Endothelial cell of hepatic sinusoid (primary cell): ENCODE data around the gene TNFAIP3.
"Not testable (repeated sequence)": the region's sequence is repeated elsewhere in the genome, so short reads cannot be mapped to it uniquely, and the experiment has no call there.

ENCODE experiments used
- in situ Hi-C: cut with HindIII; loops from 2 replicates; pipeline ENCODE4 v1.10.0; 2017; ENCODE audit warnings: low sequenced_read_pairs

Gene TNFAIP3

GRCh38 chr6:137866914-137867684 lies at the start of gene TNFAIP3:
Gene TNFAIP3, plus strand, starts transcription at chr6:137867259. Its CDS starts 3,969 bp downstream, at chr6:137871228.
- in situ Hi-C loops: no loop called here

DNA sequence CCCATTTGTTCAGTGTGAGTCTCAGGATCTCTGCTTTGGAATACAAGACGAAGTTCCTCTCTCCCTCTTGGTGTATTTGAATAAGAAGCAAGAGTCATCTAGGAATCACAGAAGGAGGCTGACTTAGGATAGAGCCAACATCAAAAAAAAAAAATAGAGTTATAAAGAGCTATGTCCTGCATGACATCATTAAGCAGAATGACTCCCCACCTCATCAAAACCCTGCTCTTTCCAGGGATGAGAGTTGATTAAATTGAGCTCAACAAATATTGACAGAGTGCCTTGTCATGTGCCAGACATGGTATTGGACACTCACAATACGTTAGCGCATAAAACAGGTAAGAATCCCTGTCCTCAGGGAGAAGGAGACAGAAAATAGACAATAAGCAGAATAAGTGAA lies 48.6 kb upstream of the TNFAIP3 start:
- in situ Hi-C loops: no loop called here

DNA sequence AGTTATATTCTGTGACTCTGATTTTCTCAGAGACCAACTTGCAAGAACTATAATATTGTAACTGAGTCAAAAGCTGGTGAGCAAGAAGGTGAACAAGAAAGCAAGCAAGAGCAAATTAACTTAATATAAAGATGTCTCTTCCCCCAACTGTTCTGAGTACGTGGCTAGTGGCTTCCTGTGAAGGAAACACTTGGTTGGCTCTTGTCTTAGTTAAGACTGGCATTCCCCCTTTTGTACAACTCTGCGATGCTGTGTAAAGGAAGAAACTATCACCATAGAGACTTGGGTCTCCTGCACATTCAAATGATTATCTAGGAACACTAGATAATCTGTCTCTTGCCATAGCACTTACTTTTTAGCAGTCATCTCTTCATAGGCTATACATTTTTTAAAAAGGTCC lies 47.3 kb upstream of the TNFAIP3 start:
- in situ Hi-C loops: loop anchor here (5.0 kb wide), 1 partner anchor 87 kb away; no protein-coding TSS in a partner anchor

- in situ Hi-C loops: loop anchor here (5.0 kb wide), 1 partner anchor 88 kb away; no protein-coding TSS in a partner anchor
Observed at GRCh38 chr6:137820425-137820824, 46.6 kb upstream of the TNFAIP3 start.

DNA sequence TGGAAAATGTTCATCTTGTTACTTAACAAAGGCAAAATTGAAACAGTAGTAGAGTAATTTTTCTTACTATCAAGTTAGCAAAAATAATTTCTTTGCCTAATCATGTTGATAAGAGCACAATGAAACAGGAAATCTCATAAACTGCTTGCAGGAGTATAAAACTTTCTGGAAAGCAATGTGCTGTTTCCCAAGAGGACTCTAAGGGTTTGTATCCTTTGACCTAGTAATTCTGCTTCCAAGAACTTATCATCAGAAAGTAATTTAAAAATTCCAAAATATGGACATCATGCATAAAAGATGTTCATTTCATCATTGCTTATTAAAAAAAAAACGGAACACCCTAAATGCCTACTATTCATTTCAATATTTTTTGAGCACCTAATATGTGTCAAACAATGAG lies 46.1 kb upstream of the TNFAIP3 start:
- in situ Hi-C loops: loop anchor here (5.0 kb wide), 1 partner anchor 89 kb away; no protein-coding TSS in a partner anchor

GRCh38 chr6:137821491-137821890 lies 45.6 kb upstream of the TNFAIP3 start:
- in situ Hi-C loops: loop anchor here (5.0 kb wide), 1 partner anchor 89 kb away; no protein-coding TSS in a partner anchor

DNA sequence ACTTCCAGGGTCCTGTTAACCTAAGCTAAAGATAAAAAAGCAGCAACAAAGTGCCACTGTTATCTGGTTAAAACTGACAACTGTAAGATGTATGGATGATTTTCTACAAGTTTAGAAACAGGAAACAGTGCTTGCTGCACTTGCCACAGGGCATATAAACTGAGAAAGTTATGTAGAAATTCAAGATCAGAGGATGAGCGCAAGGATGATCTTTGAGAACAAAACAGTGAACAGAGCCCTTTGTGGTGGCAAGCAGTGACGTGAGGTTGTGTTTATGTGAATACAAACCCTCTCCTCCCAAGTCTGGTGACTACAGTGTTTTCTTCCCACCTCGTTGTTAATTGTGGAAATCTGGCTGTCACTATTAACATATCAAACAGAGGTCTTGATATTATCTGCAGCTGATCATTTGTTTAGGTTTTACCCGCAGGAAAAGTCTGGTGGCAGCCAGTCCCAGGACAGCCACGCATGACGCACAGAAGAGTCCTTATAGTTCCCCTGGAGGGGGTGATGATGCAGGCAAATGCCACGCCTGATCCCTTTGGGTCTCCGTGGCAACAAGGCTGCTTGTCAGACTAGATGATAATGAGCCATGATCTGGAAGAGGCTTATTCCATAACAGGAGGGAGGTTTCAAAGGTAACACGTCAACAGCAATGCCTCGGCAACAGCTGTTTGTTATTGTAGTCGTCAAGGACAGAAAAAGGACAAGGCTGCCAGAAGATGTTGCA lies 43.1 kb upstream of the TNFAIP3 start:
- in situ Hi-C loops: loop anchor here (5.0 kb wide), 1 partner anchor 92 kb away; no protein-coding TSS in a partner anchor

- in situ Hi-C loops: loop anchor here (5.0 kb wide), 1 partner anchor 92 kb away; no protein-coding TSS in a partner anchor
Observed at GRCh38 chr6:137824556-137824879, 42.5 kb upstream of the TNFAIP3 start.

DNA sequence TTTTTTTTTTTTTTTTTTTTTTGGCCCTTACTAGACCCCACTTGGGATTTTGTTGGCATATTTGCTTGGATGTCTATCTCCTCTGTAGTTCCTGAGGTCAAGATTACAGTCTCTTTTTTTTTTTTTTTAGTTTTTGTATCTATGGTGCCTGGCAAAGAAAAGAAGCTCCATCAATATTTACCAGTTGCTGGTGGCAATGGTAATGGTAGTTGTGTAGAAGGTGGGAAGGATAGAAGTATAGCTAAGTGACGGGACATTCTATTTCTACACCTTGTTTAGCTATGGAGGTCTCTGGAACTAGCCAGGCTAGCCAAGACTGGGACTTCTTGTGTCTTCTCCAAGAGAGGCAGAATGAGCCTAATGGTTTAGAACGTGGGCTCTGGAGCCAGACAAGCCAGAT lies 42.2 kb upstream of the TNFAIP3 start:
- in situ Hi-C loops: loop anchor here (5.0 kb wide), 1 partner anchor 93 kb away; no protein-coding TSS in a partner anchor

GRCh38 chr6:137827411-137827940 lies 39.6 kb upstream of the TNFAIP3 start:
- in situ Hi-C loops: no loop called here

DNA sequence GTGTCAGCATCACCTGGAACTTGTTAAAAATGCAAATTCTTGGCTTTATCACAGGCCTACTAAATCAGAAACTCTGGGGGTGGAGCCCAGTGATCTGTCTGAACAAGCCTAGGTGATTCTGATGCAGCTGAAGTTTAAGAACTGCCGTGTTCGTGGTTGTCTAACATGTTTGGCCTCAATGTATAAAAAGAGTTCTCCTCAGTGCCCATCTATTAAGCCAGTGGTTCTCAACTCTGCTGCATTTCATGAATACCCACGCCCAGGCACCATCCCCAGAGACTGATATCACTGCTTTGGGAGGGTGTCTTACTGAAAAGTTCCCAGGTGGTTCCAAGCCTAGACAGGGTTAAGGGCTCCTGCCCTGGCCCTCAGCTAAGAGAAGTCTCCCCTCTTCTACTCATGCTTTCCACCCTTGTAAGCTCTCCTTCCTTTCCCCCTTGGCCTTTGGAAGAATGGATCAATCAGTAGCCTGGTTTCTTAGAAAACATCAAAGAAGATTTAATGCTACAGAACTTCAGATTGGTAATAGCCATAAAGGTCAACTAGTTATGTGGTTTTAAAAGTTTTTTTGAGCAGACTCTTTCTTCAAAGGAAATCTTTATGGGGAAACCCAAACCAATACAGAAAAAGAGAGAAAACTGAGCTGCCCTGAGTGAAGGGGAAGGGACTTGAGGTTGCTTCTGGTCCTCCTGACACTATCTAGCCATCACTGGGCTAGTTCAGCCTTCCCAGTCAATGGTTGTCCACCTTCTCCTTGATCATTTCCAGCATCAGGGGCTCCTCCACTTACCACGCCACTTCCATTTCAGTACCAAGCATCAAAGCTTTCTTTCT lies 38.9 kb upstream of the TNFAIP3 start:
- in situ Hi-C loops: no loop called here

DNA sequence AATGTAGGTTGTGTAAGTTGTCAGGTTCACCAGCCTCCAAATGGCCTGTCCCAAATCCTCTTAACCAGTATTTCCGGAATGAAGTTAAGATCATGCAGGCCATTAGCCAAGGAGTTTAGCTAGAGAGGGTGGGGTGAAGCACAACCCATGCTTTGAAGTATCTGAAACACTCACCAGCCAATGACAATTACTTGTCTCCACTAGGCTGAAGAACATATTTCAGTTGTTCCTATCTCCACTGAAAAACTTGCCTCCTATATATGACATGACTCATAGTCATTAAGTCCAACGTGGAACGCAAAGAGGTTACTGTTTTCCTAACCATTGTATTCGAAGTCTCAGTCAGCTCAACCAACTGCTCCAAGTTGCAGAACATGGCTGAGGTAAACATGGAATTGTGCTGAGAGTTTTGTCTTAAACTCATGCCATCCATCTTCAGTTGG lies 37.4 kb upstream of the TNFAIP3 start:
- in situ Hi-C loops: no loop called here

GRCh38 chr6:137830511-137830911 lies 36.5 kb upstream of the TNFAIP3 start:
- in situ Hi-C loops: no loop called here

DNA sequence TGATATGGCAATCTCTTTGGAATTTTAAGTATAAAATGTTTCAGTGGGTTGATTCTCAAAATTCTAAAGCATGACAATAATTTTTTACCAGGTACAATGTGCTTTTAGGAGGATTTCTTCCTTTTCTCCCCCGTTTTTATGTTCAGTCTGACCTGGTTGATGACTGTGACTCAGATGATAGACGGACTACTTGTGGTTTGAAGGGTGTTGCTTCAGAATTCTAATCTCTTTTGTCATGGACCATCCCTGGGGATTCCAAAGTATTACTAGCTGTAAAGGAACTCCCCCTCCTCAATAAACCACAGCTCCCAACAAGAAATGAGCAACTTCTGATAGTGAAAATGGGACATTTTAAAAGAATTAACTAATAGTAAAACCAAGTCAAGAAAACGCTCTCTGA lies 34.9 kb upstream of the TNFAIP3 start:
- in situ Hi-C loops: no loop called here

- in situ Hi-C loops: no loop called here
Observed at GRCh38 chr6:137834508-137834907, 32.6 kb upstream of the TNFAIP3 start.

GRCh38 chr6:137836788-137837187 lies 30.3 kb upstream of the TNFAIP3 start:
- in situ Hi-C loops: no loop called here

- in situ Hi-C loops: not testable (repeated sequence)
Observed at GRCh38 chr6:137838090-137838489, 29.0 kb upstream of the TNFAIP3 start.

DNA sequence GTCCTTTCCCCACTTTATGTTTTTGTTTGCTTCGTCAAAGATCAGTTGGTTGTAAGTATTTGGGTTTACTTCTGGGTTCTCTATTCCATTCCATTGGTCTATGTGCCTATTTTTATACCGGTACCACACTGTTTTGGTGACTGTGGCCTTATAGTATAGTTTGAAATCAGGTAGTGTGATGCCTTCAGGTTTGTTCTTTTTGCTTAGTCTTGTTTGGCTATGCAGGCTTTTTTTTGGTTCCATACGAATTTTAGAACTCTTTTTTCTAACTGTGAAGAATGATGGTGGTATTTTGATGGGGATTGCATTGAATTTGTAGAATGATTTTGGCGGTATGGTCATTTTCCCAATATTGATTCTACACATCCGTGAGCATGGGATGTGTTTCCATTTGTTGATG lies 28.5 kb upstream of the TNFAIP3 start:
- in situ Hi-C loops: not testable (repeated sequence)

GRCh38 chr6:137839076-137839475 lies 28.0 kb upstream of the TNFAIP3 start:
- in situ Hi-C loops: no loop called here

DNA sequence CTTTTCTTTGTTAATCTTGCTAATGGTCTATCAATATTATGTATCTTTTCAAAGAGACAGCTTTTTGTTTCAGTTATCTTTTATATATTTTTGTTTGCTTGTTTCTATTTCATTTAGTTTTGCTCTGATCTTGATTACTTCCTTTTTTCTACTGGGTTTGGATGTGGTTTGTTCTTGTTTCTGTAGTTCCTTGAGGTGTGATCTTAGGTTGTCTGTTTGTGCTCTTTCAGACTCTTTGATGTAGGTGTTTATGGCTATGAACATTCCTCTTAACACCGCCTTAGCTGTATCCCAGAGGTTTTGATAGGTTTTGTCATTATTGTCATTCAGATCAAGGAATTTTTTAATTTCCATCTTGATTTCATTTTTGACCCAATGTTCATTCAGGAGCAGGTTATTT lies 26.8 kb upstream of the TNFAIP3 start:
- in situ Hi-C loops: no loop called here

- in situ Hi-C loops: no loop called here
Observed at GRCh38 chr6:137843211-137843610, 23.8 kb upstream of the TNFAIP3 start.
